GDM1 (cell line): ENCODE data around the gene SCNN1G.
"Not testable (repeated sequence)": the region's sequence is repeated elsewhere in the genome, so short reads cannot be mapped to it uniquely, and the experiment has no call there.

Experiments used
- DNase-seq: peaks from one replicate; lab custom pipeline; 2025; lab: John Stamatoyannopoulos, UW

Gene SCNN1G

GRCh38 chr16:23182679-23183542 lies at the start of gene SCNN1G:
Gene SCNN1G (plus strand): TSS chr16:23182745. CDS start chr16:23186272, 3,527 bp downstream.
- no peak for DNase-seq

GRCh38 chr16:23132775-23133463 lies 49.6 kb upstream of the SCNN1G start:
- no peak for DNase-seq

GRCh38 chr16:23134274-23134673 lies 48.3 kb upstream of the SCNN1G start:
- DNase-seq: no peak

- DNase-seq: no peak
Observed at GRCh38 chr16:23137256-23137655, 45.3 kb upstream of the SCNN1G start.

GRCh38 chr16:23137818-23138217 lies 44.7 kb upstream of the SCNN1G start:
- DNase-seq: no peak

- DNase-seq: no peak
Observed at GRCh38 chr16:23140107-23140506, 42.4 kb upstream of the SCNN1G start.

- no peak for DNase-seq
Observed at GRCh38 chr16:23141033-23141432, 41.5 kb upstream of the SCNN1G start.

GRCh38 chr16:23141500-23141899 lies 41.0 kb upstream of the SCNN1G start:
- DNase-seq: no peak

- DNase-seq: no peak
Observed at GRCh38 chr16:23141959-23142740, 40.4 kb upstream of the SCNN1G start.

GRCh38 chr16:23143391-23143790 lies 39.2 kb upstream of the SCNN1G start:
- DNase-seq: no peak

GRCh38 chr16:23144393-23144792 lies 38.2 kb upstream of the SCNN1G start:
- not testable (repeated sequence) for DNase-seq

- DNase-seq: no peak
Observed at GRCh38 chr16:23145186-23145585, 37.4 kb upstream of the SCNN1G start.

GRCh38 chr16:23145608-23146007 lies 36.9 kb upstream of the SCNN1G start:
- no peak for DNase-seq

GRCh38 chr16:23146877-23147601 lies 35.5 kb upstream of the SCNN1G start:
- no peak for DNase-seq

GRCh38 chr16:23147666-23148065 lies 34.9 kb upstream of the SCNN1G start:
- DNase-seq: no peak

GRCh38 chr16:23148166-23148512 lies 34.4 kb upstream of the SCNN1G start:
- no peak for DNase-seq

- no peak for DNase-seq
Observed at GRCh38 chr16:23148513-23149266, 33.9 kb upstream of the SCNN1G start.

GRCh38 chr16:23149267-23149992 lies 33.1 kb upstream of the SCNN1G start, which contains the start of gene USP31:
Gene USP31 (minus strand): TSS chr16:23149452. CDS start chr16:23149270, 182 bp downstream.
- peak; percentile 92 for DNase-seq

- no peak for DNase-seq
Observed at GRCh38 chr16:23149993-23150364, 32.6 kb upstream of the SCNN1G start.

GRCh38 chr16:23152386-23153178 lies 30.0 kb upstream of the SCNN1G start:
- DNase-seq: no peak
